HuH-7 (cell line): ENCODE results near the gene CYSLTR2.
"Not testable (repeated sequence)": the region's sequence is repeated elsewhere in the genome, so short reads cannot be mapped to it uniquely, and the experiment has no call there.

Experiments
- DNase-seq: peaks from one replicate; pipeline ENCODE4 v3.0.0; 2011; ENCODE audit warnings: low spot score

The CYSLTR2 gene

GRCh38 chr13:48695776-48696175 lies 42.0 kb downstream of the CYSLTR2 start:
- no peak for DNase-seq

GRCh38 chr13:48696676-48697075 lies 42.9 kb downstream of the CYSLTR2 start:
- DNase-seq: not testable (repeated sequence)

GRCh38 chr13:48707405-48707804 lies 53.7 kb downstream of the CYSLTR2 start:
- no peak for DNase-seq

- DNase-seq: no peak
Measured at GRCh38 chr13:48708764-48709163, 55.0 kb downstream of the CYSLTR2 start.

GRCh38 chr13:48709213-48709612 lies 55.5 kb downstream of the CYSLTR2 start:
- no peak for DNase-seq

- no peak for DNase-seq
Measured at GRCh38 chr13:48710160-48710559, 56.4 kb downstream of the CYSLTR2 start.

- no peak for DNase-seq
Measured at GRCh38 chr13:48712141-48712540, 58.4 kb downstream of the CYSLTR2 start.

GRCh38 chr13:48715977-48716376 lies 62.2 kb downstream of the CYSLTR2 start:
- no peak for DNase-seq

GRCh38 chr13:48720621-48721020 lies 66.9 kb downstream of the CYSLTR2 start:
- DNase-seq: no peak

- DNase-seq: no peak
Measured at GRCh38 chr13:48723168-48723567, 69.4 kb downstream of the CYSLTR2 start.

- DNase-seq: no peak
Measured at GRCh38 chr13:48725271-48725670, 71.5 kb downstream of the CYSLTR2 start.

- no peak for DNase-seq
Measured at GRCh38 chr13:48726711-48727110, 73.0 kb downstream of the CYSLTR2 start.

- DNase-seq: no peak
Measured at GRCh38 chr13:48727241-48728011, 73.7 kb downstream of the CYSLTR2 start.

- no peak for DNase-seq
Measured at GRCh38 chr13:48728226-48728625, 74.5 kb downstream of the CYSLTR2 start.

- DNase-seq: no peak
Measured at GRCh38 chr13:48728876-48729275, 75.1 kb downstream of the CYSLTR2 start.

- no peak for DNase-seq
Measured at GRCh38 chr13:48729856-48730255, 76.1 kb downstream of the CYSLTR2 start.

- DNase-seq: no peak
Measured at GRCh38 chr13:48731001-48731658, 77.4 kb downstream of the CYSLTR2 start.

- peak; percentile 46 for DNase-seq
Measured at GRCh38 chr13:48731957-48732569, 78.3 kb downstream of the CYSLTR2 start.

- no peak for DNase-seq
Measured at GRCh38 chr13:48733739-48734335, 80.1 kb downstream of the CYSLTR2 start.

GRCh38 chr13:48735571-48735970 lies 81.8 kb downstream of the CYSLTR2 start:
- DNase-seq: no peak

- no peak for DNase-seq
Measured at GRCh38 chr13:48737689-48738088, 84.0 kb downstream of the CYSLTR2 start.

- no peak for DNase-seq
Measured at GRCh38 chr13:48738311-48738710, 84.6 kb downstream of the CYSLTR2 start.
